ENCODE measurements around the gene HPSE2.

GRCh38 chr10:98410135-98410743 lies 825.4 kb downstream of the HPSE2 start:
- TF ChIP-seq EZH2 (IDR thresholded peaks at IDR 0.05; ENCODE audit: borderline replicate concordance, insufficient read depth, low read depth, low read length, poor library complexity, severe bottlenecking) (no peak), CTCF (IDR thresholded peaks at IDR 0.05) (no peak)
